HT1080 (cell line): ENCODE data around the gene DAND5. TPM values are rescaled to one million over a fixed set of nuclear protein-coding genes. Genes with fewer than 3 reads are reported as not detected.
"Not testable (repeated sequence)": the region's sequence is repeated elsewhere in the genome, so short reads cannot be mapped to it uniquely, and the experiment has no call there.

Experiments used
- DNase-seq: peaks from one replicate; pipeline ENCODE4 v3.0.0-alpha.2; 2015; ENCODE audit warnings: low read depth
- total RNA-seq: library from RNA; depleted of rRNA; stranded (reverse); fragments of >200 nt; shearing (Covaris generic); gene quantifications from 2 replicates; pipeline ENCODE4 v1.2.3, GENCODE V29; 2014

Gene DAND5
- total RNA-seq, 1 experiment from 2014 or later: 0.31 TPM

- peak; percentile 95 for DNase-seq
These were observed 23.8 kb upstream of the DAND5 start, which contains the start of gene RAD23A for GRCh38 chr19:12945479-12946091. Gene RAD23A (plus strand): TSS chr19:12945862. CDS start chr19:12945949, 87 bp downstream.

GRCh38 chr19:12946092-12946721, 23.2 kb upstream of the DAND5 start:
- DNase-seq: peak; percentile 80

GRCh38 chr19:12946731-12947496, 22.5 kb upstream of the DAND5 start:
- no peak for DNase-seq

- DNase-seq: no peak
These were observed 21.4 kb upstream of the DAND5 start for GRCh38 chr19:12947702-12948611.

GRCh38 chr19:12948612-12949362, 20.6 kb upstream of the DAND5 start:
- no peak for DNase-seq

- DNase-seq: no peak
These were observed 19.8 kb upstream of the DAND5 start for GRCh38 chr19:12949363-12950283.

- DNase-seq: not testable (repeated sequence)
These were observed 17.3 kb upstream of the DAND5 start for GRCh38 chr19:12952050-12952449.

GRCh38 chr19:12952488-12953137, 16.8 kb upstream of the DAND5 start:
- DNase-seq: peak; percentile 83

GRCh38 chr19:12953138-12953798, 16.1 kb upstream of the DAND5 start:
- no peak for DNase-seq

- DNase-seq: no peak
These were observed 15.4 kb upstream of the DAND5 start for GRCh38 chr19:12953799-12954611.

- DNase-seq: no peak
These were observed 14.8 kb upstream of the DAND5 start for GRCh38 chr19:12954612-12954962.

- not testable (repeated sequence) for DNase-seq
These were observed 13.8 kb upstream of the DAND5 start for GRCh38 chr19:12955575-12955974.

- no peak for DNase-seq
These were observed 13.4 kb upstream of the DAND5 start for GRCh38 chr19:12955996-12956395.

GRCh38 chr19:12956446-12957388, 12.7 kb upstream of the DAND5 start, which contains the start of gene GADD45GIP1:
Gene GADD45GIP1 (minus strand): TSS chr19:12957223. CDS start chr19:12957212, 11 bp downstream.
- DNase-seq: peak; percentile 79

GRCh38 chr19:12957389-12957952, 11.9 kb upstream of the DAND5 start:
- not testable (repeated sequence) for DNase-seq

GRCh38 chr19:12959481-12959880, 9.9 kb upstream of the DAND5 start:
- DNase-seq: no peak
